Measurements from ENCODE around the gene FHOD1. TPM values are rescaled to one million over a fixed set of nuclear protein-coding genes. Genes with fewer than 3 reads are reported as not detected.

Gene FHOD1
- total and polyA plus RNA-seq, 12 donors = 16.6 to 148 (median 45.5) TPM

DNA sequence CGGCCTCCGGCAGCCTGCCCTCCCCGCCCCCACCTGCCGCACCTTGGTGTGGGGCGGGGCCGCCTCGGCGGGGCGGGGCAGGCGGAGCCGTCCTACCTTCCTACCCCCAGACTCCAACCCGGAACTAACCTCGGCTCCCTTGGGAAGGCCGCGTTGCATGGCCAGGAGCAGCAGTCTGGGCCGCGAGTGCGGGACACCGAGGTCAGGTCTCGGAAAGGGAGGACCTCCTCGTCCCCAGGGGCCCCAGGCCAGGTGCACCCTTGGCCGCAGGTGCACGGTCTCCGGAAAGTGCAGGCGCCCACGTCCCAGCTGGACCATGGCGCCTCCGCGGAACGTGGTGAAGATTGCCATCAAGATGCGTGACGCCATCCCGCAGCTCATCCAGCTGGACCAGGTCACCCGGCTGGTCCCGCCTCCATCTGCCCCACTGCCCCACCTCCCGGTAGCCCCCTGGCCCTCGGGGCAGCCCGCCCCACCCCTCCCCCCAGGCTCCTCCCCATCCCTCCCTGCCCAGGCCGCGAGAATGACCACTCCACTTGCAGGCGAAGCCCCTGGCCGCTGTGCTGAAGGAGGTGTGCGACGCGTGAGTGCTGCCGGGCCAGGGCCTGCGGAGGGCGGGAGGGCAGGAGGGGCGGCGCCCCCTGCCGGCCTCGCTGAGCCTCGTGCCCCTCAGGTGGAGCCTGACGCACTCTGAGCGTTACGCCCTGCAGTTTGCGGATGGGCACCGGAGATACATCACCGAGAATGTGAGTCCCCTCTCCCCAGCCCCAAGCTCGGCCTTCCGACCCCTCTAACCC, 48.1 kb downstream of the FHOD1 start, which contains the start of gene ELMO3:
ELMO3 (plus strand) TSS at position 121 of the 797 bp plus-strand sequence; CDS start at position 317, 196 bp downstream.
- Histone ChIP-seq H3K9me3 (replicated peaks in 1 of 3) (no peaks in the 10 kb centered on the region), H3K36me3 (replicated peaks in 1 of 2) (peaks cover 0 to 55% of the 10 kb centered on the region in 2 donors), H3K27ac (peak within 1 kb of the TSS in 2 of 5 donors; percentile 33 to 45), H3K4me3 (peak within 1 kb of the TSS in 1 of 4 donors; percentile 32), H3K4me1 (replicated peaks in 1 of 2) (peaks cover 0 to 5% of the 10 kb centered on the region in 2 donors), H3K27me3 (no peaks in the 10 kb centered on the region)
- no peak for TF ChIP-seq POLR2A (IDR thresholded peaks at IDR 0.05)
- TF ChIP-seq, protein P1, sequence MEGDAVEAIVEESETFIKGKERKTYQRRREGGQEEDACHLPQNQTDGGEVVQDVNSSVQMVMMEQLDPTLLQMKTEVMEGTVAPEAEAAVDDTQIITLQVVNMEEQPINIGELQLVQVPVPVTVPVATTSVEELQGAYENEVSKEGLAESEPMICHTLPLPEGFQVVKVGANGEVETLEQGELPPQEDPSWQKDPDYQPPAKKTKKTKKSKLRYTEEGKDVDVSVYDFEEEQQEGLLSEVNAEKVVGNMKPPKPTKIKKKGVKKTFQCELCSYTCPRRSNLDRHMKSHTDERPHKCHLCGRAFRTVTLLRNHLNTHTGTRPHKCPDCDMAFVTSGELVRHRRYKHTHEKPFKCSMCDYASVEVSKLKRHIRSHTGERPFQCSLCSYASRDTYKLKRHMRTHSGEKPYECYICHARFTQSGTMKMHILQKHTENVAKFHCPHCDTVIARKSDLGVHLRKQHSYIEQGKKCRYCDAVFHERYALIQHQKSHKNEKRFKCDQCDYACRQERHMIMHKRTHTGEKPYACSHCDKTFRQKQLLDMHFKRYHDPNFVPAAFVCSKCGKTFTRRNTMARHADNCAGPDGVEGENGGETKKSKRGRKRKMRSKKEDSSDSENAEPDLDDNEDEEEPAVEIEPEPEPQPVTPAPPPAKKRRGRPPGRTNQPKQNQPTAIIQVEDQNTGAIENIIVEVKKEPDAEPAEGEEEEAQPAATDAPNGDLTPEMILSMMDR (IDR thresholded peaks at IDR 0.05) = peak in 3 of 6 experiments; percentile 14 to 53 (median 28)
- DNase-seq = no peak
- WGBS, 4 donors = 38 to 49% (median 45%) methylated on average over 26 to 61 of the region's 61 CpGs
- intact Hi-C loops (cut with DNase I) = no loop called here

DNA sequence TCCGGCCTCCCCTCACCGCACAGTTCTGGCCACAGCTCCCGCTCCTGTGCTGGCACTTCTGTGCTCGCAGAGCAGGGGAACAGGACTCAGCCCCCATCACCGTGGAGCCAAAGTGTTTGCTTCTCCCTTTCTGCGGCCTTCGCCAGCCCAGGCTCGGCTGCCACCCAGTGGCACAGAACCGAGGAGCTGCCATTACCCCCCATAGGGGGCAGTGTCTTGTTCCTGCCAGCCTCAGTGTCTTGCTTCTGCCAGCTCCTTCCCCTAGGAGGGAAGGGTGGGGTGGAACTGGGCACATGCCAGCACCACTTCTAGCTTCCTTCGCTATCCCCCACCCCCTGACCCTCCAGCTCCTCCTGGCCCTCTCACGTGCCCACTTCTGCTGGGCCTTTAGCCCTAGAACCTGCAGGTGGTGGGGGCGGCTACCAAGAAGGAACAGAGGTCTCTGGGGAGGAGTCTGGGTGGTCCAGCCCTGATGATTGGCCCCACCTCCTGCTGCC, 49.0 kb downstream of the FHOD1 start:
- intact Hi-C loops (cut with DNase I) = no loop called here
- peak in 6 of 7 donors; percentile 70 to 83 (median 74) for DNase-seq
- Histone ChIP-seq H3K4me1 (replicated peaks in 1 of 2) (peaks cover 3 to 13% of the 10 kb centered on the region in 2 donors), H3K4me3 (no peak overlapping the region), H3K27me3 (no peaks in the 10 kb centered on the region), H3K36me3 (replicated peaks in 1 of 2) (peaks cover 0 to 63% of the 10 kb centered on the region in 2 donors), H3K9me3 (replicated peaks in 1 of 3) (no peaks in the 10 kb centered on the region), H3K27ac (peak overlapping the region in 2 of 5 donors; percentile 32 to 45)
- TF ChIP-seq POLR2A (IDR thresholded peaks at IDR 0.05) = no peak
- TF ChIP-seq, protein P1 (IDR thresholded peaks at IDR 0.05) = peak; percentile 63 to 87 (median 76)
- 44 to 67% (median 47%) methylated on average over 4 to 12 of the region's 12 CpGs for WGBS, 4 donors

DNA sequence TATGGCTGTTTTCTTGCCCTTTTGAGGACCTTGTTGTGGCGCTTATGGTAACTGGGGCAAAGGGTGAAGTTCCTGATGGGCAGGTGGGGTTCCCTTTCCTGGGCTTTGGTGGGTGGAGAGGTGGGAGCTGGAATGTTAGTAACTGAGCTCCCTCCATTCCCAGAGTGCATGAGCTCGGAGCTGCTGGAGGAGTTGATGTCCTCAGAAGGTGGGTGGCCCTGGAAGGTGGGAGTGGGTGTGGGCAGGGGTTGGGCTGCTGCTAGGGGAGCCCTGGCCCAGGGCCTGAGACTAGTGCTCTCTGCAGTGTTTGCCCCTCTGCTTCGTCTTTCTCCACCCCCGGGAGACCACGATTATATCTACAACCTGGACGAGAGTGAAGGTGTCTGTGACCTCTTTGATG, 49.6 kb downstream of the FHOD1 start:
- peaks cover 9 to 19% of the 10 kb centered on the region in 2 donors for H3K4me1 ChIP-seq (replicated peaks in 1 of 2)
- DNase-seq = no peak
- TF ChIP-seq, protein P1 (IDR thresholded peaks at IDR 0.05) = no peak
- no peak for TF ChIP-seq POLR2A (IDR thresholded peaks at IDR 0.05)
- peaks cover 0 to 58% of the 10 kb centered on the region in 2 donors for H3K36me3 ChIP-seq (replicated peaks in 1 of 2)
- H3K27ac ChIP-seq = no peak overlapping the region
- intact Hi-C loops (cut with DNase I) = no loop called here
- H3K9me3 ChIP-seq (replicated peaks in 1 of 3) = no peaks in the 10 kb centered on the region
- WGBS, 4 donors = 56 to 85% (median 65%) methylated on average over 6 of the region's 6 CpGs
- no peak overlapping the region for H3K4me3 ChIP-seq
- H3K27me3 ChIP-seq = no peaks in the 10 kb centered on the region

DNA sequence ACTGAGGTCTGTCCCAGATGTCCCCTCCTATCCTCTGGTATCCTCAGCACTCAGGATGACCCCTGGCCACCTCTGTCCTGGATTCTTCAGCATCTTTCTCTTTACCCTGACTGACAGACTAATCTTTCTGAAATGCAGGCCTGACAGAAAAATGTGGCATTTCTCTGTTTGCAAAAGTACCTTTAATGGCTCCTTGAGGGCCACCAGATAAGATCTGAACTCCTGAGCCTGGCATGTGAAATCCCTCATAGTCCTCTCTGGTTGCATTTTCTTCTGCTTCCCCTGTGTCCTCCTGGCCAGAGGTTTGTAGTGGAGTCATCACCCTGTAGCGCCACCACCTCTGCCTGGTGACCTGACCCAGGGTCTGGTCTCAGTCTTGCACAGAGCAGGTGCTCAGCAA, 50.4 kb downstream of the FHOD1 start:
- TF ChIP-seq, protein P1 (IDR thresholded peaks at IDR 0.05) = no peak
- TF ChIP-seq POLR2A (IDR thresholded peaks at IDR 0.05) = no peak
- Histone ChIP-seq H3K4me1 (replicated peaks in 1 of 2) (peaks cover 11 to 23% of the 10 kb centered on the region in 2 donors), H3K36me3 (replicated peaks in 1 of 2) (peaks cover 0 to 51% of the 10 kb centered on the region in 2 donors)

More for the DNA sequence above, 50.4 kb downstream of the FHOD1 start:
- Histone ChIP-seq H3K9me3 (replicated peaks in 1 of 3) (no peaks in the 10 kb centered on the region), H3K27me3 (no peaks in the 10 kb centered on the region), H3K4me3 (no peak overlapping the region), H3K27ac (no peak overlapping the region)
- intact Hi-C loops (cut with DNase I) = no loop called here
- DNase-seq = no peak
- 80 to 100% (median 95%) methylated on average over 1 of the region's 1 CpG for WGBS, 4 donors
